Stimulated activated CD8-positive, alpha-beta memory T cell treated with anti-CD3 and anti-CD28 coated beads, Interleukin-7, amount 100 ng/mL, for 24 hours (primary cell): Measurements from ENCODE around the gene FARP1.
"Not testable (repeated sequence)": the region's sequence is repeated elsewhere in the genome, so short reads cannot be mapped to it uniquely, and the experiment has no call there.

ENCODE experiments used
- DNase-seq: peaks from one replicate; pipeline ENCODE4 v3.0.0-alpha.2; 2020; ENCODE audit warnings: low read depth

Gene FARP1

GRCh38 chr13:98225036-98225940 is 82.4 kb downstream of the FARP1 start:
- no peak for DNase-seq

- DNase-seq = no peak
Observed at GRCh38 chr13:98226496-98226895, 83.6 kb downstream of the FARP1 start.

GRCh38 chr13:98228661-98229341 is 85.9 kb downstream of the FARP1 start:
- no peak for DNase-seq

GRCh38 chr13:98230762-98231161 is 87.9 kb downstream of the FARP1 start:
- not testable (repeated sequence) for DNase-seq

DNA sequence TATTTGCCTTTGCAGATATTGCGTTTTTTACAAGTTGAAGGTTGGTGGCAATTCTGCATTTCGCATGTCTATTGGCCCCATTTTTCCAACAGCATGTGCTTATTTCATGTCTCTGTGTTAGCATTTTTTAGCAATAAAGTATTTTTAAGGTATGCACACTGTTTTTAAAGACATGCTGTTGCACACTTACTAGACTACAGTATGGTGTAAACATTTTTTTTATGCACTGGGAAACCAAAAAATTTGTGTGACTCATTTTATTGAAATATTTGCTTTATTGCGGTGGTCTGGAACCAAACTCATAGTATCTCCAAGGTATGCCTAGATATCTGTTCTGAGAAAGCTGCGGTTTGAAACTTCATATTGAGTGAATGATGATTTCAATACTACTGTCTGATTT is 89.6 kb downstream of the FARP1 start:
- no peak for DNase-seq

DNA sequence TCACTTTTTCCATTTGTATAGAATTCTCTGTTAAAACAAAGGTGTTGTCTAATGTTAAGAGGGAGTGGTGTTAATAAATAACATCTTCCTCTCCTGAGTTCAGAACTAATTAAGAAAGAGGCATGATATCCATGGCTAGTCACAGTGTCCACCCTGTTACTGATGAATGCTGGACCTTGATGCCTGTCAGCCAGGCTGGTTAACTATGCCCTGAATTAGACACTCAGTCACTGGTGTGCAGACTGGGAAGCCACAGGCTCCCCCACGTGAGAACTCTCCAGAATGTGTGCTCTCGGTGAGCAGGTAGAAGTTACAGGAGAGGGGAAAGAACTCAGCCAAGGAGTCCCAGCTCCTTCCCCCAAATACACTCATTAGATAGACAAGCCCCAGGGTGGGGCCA is 90.2 kb downstream of the FARP1 start:
- no peak for DNase-seq

DNA sequence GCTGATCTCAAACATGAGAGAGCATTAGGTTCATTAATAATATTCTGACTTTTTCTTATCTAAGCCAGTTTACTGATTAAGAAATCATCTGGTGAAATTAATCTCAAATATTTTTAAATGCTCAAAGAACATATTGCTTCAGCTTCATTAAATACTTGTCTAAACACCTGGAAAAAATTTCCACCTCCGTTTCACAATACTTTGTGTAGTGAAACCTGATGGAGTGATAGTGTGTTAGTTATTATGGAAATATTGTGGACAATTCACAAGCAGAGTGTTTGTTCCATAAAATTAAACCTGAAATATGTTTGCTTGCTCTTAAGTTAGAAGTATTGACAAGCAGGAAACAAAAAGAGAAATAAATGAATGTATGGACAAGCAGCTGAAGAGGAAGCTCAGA is 91.5 kb downstream of the FARP1 start:
- DNase-seq = no peak

DNA sequence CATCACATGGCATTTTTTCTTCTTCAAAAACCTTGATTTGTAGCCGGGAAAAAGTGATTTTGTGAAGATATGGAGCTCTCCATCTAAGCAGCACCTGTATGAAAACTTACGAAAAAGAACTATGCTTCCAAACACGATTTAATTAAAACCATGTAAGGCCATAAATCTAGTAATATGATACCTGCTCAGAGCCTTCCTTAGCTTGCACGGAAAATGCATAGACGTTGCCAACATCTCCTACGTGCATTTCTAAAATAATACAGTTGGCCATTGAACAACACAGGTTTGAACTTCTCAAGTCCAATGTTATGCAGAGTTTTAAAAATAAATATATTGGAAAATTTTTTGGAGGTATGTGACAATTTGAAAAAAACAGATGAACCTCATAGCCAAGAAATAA is 93.3 kb downstream of the FARP1 start:
- DNase-seq = no peak

DNA sequence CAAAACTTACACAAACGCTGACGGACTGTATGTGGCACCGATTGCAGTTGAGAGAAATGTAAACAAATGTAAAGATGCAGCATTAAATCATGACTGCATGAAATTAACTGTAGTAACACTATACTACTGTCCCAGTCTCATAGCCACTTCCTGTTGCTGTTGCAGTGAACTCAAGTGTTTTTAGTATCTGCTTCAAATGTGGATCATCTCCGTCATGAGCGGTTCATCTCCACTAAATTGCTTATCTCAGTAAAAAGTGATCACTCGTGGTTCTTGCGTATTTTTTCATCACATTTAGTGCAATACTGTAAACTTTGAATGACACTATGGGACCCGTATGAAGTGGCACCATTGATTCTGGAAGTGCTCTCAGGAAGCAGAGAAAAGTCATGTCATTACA is 94.4 kb downstream of the FARP1 start:
- no peak for DNase-seq

DNA sequence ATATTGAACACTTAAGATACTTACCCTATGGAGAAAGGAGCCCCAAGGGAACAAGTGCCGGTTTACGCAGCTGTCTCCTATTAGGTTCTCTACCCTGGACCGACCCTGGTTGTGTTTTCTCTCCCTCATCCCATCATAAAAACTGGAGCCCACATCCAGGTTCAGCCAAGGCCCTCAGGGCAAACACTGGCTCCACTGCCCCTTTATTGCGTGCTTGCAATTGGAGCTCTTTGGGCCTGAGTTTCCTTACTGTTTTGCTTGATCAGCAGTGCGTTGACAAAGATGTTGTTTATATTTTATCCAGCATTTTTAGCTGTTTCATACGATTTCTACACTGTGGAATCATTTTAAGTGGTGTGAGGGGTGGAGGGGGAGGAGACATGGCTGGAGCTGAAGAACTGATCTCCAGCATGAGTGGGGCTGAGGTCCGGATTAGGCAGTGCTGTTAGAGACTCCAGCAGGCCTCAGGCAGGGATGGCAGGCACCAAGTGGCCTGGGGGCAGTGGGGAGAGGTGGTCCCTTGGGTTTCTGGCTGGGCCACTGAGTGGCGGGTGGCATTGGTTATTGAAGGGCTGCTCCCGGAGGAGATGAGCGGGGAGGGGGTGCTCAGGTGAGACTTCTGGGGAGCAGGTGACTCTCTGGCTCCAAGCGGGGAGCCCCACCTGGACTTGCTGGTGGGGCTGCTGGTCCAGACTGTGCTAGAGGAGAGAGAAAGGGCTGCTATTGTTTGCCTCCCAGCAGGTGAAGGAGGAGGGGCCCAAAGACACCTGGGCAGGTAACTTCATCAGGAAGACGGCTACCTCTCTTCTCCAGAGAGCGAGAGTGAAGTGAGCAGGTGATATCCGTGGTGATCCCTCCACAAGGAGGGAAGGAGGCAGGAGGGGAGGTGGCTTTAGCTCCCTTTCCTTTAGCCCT is 96.5 kb downstream of the FARP1 start:
- no peak for DNase-seq

DNA sequence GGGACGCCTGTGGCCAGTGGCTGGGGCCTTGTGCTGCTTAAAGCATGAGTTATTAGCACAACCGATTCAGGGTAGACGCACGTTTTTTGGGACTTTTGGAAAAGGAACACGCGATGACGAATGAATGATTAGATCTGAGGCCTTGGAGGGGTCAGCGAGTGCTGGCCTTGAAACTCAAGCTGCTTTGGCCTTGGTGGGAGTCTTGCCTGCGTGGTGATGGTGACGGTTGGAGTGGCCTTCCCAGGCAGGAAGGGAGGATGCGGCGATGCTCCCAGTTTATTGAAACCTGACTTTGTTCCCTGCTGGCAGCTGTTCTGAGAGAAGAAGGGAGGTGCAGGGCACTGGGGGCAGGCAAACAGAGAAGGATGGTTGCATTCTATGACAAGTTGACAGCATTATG is 97.2 kb downstream of the FARP1 start:
- no peak for DNase-seq

- DNase-seq = no peak
Observed at GRCh38 chr13:98240974-98241373, 98.1 kb downstream of the FARP1 start.

DNA sequence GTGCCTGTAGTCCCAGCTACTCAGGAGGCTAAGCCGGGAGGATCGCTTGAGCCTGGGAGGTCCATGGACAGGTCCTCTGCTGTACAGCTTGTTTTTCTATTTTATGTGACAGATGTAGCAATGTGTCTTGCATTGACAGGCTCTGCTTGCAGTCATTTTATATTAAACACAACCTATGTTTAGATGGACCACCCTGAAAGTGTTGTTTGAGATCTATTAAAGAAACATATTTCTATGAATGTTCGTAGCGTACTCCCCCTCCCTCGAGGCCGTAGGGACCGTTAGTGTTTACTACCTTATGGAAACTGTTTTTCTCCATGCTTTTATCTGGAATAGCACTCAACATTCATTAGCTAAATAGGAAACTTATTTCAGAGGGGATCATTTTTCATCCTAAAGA is 99.1 kb downstream of the FARP1 start:
- DNase-seq = no peak

DNA sequence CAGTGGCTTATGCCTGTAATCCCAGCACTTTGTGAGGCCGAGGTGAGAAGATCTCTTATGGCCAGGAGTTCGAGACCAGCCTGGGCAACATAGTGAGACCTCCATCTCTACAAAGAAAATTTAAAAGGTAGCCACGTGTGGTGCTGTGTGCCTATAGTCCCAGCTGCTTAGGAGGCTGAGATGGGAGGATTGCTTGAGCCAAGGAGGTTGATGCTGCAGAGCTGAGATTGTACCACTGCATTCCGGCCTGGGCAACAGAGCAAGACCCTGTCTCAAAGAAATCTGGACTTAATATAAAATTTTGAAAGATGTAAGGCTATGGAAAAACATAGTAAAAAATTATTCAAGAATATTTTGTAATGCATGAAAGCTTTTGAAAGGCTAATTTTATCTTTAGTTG is 99.5 kb downstream of the FARP1 start:
- DNase-seq = no peak

DNA sequence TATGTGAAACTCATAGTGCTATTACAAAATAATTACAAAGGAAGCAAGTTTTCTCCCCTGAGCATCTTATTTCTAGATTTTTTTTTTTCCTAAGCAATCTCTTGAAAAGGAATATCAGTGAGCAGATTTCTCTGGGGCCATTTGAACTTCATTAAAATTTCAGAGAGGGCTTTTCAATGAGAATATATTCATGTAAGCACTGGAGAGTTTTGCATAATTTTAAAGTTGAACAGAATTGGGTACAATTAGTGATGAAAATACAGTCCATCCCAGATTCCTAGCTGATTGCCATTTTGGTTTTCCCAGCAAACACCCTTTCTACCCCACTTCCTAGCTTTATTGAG is 101.0 kb downstream of the FARP1 start:
- no peak for DNase-seq

DNA sequence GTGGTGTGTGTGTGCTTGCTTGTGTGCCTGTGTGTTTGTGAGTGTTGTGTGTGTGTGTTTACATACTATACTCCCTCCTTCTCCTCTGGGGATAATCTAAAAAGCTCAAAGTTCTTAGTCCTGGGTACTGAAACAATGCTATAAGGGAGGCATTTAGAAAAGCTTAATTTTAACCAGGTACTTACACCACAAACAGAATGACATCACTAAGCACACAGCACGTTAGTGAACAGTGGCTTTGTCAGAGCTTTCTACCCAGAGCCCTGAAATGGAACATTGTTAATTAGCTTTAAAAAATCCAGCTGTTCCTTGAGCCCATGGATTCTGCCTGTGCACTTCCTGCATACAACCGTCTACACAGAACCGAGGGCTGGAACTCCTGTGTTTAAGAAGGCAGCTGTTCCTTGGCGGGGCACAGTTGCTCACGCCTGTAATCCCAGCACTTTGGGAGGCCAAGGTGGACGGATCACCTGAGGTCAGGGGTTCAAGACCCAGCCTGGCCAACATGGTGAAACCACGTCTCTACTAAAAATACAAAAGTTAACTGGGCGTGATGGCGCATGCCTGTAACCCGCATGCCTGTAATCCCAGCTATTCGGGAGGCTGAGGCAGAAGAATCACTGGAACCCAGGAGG is 103.8 kb downstream of the FARP1 start:
- no peak for DNase-seq

GRCh38 chr13:98251708-98252107 is 108.8 kb downstream of the FARP1 start:
- no peak for DNase-seq

- no peak for DNase-seq
Observed at GRCh38 chr13:98252931-98253470, 110.1 kb downstream of the FARP1 start.

DNA sequence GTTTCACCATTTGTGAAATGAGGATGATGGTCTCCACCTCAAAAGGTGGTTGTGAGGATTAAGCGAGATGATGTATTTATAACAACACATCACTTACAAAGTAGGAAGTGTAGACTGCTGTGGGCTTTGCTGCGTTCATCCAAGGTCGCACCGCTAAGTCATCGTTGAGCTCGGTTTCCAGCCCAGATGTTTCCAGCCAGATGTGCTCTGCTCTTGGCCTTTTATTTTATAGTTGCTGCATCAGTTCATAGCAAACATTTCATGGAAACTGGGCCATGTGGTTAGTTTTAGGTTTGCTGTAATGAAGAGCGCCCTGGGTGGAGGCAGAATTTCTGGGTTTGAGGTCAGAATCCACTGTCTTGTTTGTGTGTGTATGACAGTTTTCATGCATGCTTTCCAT is 110.6 kb downstream of the FARP1 start:
- no peak for DNase-seq

DNA sequence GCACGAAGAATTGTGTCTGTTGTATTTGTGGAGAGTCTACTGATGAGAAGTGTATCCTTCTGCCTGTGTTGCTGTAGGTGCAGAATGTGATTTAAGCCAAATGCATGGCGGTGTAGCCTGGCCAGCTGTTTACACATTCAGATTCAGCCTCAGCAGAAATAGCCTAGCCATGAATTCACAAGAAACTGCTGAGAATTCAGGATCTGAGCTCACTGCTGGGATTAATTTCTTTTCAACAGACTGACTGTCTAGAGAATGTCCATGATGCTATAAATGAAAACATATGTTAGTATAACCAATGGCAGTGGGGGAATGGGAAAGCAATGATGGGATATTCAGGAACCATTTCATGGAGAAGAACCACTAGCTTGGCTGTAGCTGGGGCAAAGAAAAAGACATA is 111.6 kb downstream of the FARP1 start:
- DNase-seq = no peak

DNA sequence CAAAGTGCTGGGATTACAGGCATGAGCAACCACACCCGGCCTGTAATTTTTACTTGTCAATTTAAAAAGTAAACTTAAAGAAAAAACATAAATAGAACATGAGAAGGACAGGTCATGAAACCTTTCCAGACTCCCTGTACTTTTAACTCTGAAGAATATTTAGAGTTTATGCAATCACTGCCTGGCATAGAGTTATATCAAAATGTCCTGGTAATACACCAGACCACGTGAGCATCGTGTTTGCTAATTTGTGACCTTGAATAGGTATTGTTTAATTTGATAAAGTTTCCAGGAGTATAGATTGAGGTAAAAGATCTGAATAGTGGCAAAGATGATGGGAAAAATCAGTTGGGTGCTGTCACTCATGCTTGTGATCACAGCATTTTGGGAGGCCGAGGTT is 115.3 kb downstream of the FARP1 start:
- DNase-seq = no peak
